Measurements from ENCODE around the gene TMEM44.
A peak's percentile ranks its signal among the peaks of the same experiment; 100 is the strongest.

The TMEM44 gene

GRCh38 chr3:194577986-194578905 lies 55.0 kb downstream of the TMEM44 start:
- peak; percentile 84 for DNase-seq (ENCODE audit: low spot score)

GRCh38 chr3:194575484-194576210 lies 57.6 kb downstream of the TMEM44 start:
- peak; percentile 29 for DNase-seq (ENCODE audit: low spot score)

DNA sequence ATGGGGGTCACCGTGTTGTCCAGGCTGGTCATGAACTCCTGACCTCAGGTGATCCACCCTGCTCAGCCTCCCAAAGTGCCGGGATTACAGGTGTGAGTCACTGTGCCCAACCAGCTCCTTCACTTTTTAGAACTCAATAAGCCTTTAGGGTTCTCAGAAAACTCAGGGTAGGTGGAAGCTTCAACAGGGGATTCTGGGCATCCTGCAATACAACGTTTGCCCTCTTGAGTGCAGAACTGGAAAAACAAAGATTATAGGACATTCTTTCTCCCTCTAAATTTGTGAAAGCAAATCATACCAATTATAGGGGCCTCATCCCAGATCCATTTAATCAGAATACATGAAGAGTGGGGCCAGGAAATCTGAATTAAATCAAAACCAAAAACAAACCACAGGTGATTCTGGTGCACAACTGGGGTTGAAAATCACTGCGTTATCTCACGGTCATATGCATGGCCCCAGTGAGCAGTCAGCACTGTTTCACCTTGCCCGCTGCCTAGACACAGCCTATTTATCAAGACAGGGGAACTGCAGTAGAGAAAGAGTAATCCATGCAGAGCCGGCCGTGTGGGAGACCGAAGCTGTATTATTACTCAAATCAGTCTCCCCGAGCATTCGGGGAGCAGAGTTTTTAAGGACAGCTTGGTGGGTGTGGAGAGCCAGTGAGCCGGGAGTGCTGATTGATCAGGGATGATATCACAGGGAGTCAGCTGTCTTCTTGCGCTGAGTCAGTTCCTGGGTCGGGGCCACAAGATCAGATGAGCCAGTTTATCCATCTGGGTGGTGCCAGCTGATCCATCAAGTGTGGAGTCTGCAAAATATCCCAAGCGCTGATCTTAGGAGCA lies 58.4 kb downstream of the TMEM44 start:
- DNase-seq (ENCODE audit: low spot score), result no peak

GRCh38 chr3:194573680-194574437 lies 59.4 kb downstream of the TMEM44 start:
- DNase-seq (ENCODE audit: low spot score), result peak; percentile 63

GRCh38 chr3:194572944-194573491 lies 60.2 kb downstream of the TMEM44 start:
- DNase-seq (ENCODE audit: low spot score), result no peak

GRCh38 chr3:194572143-194572789 lies 61.0 kb downstream of the TMEM44 start:
- peak; percentile 90 for DNase-seq (ENCODE audit: low spot score)

DNA sequence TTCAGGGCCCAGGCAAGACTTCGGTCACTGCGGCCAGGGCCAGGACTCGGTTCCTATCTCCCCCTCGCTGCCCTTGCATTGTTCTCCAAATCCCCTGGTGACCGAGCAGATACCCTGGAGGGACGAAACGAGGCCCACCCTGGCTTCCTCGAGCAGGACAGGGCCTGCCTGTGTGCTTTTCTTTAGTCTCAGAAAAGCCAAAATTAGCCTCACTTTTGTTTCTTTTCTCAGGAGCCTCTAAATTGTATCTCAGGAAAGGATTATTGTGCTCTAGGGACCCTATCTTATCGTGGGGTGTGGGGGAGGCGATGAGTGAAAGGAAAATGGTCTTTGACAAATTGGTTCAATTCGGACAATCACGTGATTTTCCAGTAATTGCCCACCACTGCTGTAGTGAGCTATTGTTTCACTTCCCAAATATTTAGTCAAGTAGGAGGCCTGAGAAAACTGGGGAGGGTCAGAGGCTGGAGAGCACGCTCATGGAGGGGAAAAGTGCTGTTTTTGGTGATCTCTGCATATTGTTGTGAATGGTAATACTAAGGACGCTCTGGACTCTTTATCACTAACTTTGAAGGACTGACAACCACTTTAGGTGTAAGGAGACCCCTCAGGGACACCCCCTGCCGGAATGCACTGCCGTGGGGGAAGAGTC lies 61.6 kb downstream of the TMEM44 start:
- DNase-seq (ENCODE audit: low spot score), result no peak

DNA sequence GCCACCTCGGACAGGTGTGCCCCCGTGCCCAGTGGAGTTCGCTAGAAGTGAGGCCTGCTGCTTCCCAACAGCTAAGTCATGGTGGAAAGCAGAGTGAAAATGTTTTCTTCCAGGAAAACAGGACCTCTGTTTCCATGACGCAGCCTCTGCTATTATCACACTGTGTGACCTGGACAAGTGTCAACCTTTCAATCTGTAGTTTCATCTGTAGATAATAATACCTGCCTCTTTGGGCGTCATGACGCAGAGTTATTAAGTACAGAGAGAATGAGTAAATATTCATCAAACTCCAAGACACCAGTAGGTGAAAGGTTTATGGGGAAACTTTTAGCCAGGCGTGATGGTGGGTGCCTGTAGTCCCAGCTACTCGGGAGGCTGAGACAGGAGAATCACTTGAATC lies 62.3 kb downstream of the TMEM44 start:
- no peak for DNase-seq (ENCODE audit: low spot score)

GRCh38 chr3:194570235-194570634 lies 63.0 kb downstream of the TMEM44 start:
- no peak for DNase-seq (ENCODE audit: low spot score)

- DNase-seq (ENCODE audit: low spot score), result no peak
These were observed 64.0 kb downstream of the TMEM44 start for GRCh38 chr3:194569252-194569651.

DNA sequence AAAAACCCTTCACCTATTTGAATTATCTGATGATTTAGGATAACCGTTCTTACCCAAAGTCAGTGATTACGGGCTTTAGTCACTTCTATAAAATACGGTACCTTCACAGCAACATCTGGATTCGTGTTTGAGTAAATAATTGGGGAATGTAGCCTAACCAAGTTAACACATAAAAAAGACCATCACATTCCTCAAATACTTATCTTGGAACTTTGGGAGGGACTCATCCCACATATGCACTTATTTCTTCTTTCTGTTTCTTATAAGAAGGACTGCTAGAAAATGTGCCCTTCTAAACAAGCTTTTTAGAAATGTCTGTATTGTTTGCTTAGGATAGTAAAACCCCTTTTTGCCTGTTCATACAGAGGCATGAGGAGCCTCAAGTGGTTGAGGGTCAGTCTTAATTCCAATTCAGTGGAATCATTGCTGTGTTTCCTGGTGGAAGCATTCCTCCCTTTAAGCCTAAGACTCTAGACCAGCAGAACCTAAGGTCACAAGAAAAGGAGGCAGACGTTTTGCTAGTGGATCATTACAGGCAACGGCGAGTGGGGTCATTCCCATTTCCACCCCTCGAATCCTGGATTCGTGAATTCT lies 67.5 kb downstream of the TMEM44 start:
- peak; percentile 67 for DNase-seq (ENCODE audit: low spot score)

GRCh38 chr3:194562986-194563385 lies 70.2 kb downstream of the TMEM44 start:
- no peak for DNase-seq (ENCODE audit: low spot score)

GRCh38 chr3:194561306-194561974 lies 71.8 kb downstream of the TMEM44 start:
- DNase-seq (ENCODE audit: low spot score), result peak; percentile 25

GRCh38 chr3:194560047-194560446 lies 73.2 kb downstream of the TMEM44 start:
- no peak for DNase-seq (ENCODE audit: low spot score)

- DNase-seq (ENCODE audit: low spot score), result no peak
These were observed 73.7 kb downstream of the TMEM44 start for GRCh38 chr3:194559530-194559929.

GRCh38 chr3:194556086-194557056 lies 76.8 kb downstream of the TMEM44 start:
- no peak for DNase-seq (ENCODE audit: low spot score)

DNA sequence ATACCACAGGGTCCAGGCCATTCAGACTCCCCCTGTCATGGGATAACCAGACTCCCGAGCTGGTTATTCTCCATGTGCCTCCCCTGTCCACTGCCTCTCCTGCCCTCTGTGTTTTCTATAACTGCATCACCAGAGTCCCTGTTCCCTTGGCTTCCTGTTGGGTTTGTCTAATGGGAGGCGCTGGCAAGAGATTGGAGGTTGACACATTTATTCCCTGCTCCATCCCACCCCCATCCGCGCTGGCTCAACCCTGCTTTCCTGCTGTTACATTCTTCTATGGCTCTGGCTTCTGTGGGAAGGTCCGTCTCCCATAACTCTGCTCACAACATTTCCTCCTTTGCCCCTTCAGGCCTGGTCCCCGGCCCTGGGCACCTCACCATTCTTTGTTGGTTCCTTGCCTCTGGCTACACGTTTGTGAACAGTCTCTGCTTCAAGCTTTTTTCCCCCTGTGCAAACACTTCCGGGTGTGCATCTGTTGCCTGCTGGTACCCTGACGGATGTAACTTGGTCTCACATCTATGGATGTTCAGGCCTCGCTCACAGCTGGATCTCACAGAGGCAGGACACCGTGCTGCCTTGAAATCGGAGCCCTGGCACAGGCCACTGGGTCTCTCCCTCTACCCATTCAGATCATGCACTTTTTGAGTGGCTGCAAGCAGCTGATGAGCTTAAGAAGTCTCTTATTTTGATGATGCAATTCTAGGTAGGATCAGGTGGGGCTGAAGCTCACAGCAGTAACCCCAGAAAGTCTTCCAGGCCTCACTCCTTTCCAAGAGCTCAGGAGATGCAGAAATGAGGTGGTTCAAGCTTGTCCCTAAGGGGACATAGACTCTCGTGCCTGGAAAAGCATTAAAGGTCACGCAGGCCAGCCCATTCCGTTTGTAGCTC lies 77.8 kb downstream of the TMEM44 start:
- DNase-seq (ENCODE audit: low spot score), result no peak
